GM12878 (cell line): ENCODE data around the gene DNHD1. TPM values are rescaled to one million over a fixed set of nuclear protein-coding genes. Genes with fewer than 3 reads are reported as not detected.

Experiments used
- ATAC-seq: fragments of 200-7000 bp; cut with Tn5 transposase; 3 replicates; pipeline ENCODE4 v1.9.1; 2020; ENCODE audit warnings: mild to moderate bottlenecking, moderate library complexity
- BruUV-seq: library from RNA; stranded (reverse); fragments of 400-500 nt; replicated peaks from 2 replicates; lab custom pipeline; 2021; lab: Mats Ljungman, UMichigan
- CTCF ChIA-PET: fragments of 300-600 bp; sonication (Branson Sonifier 250); formaldehyde crosslinking; extraction: SDS; loops from one replicate; lab custom pipeline; 2021; ENCODE audit warnings: inconsistent platforms; lab: Yijun Ruan, JAX
- POLR2A ChIA-PET: fragments of 350-600 bp; formaldehyde crosslinking; extraction: SDS; loops from one replicate; lab custom pipeline; 2021; ENCODE audit warnings: inconsistent platforms; lab: Charles Lee
- RAD21 ChIA-PET: fragments of 300-600 bp; sonication (Branson Sonifier 250); formaldehyde crosslinking; loops from one replicate; lab custom pipeline; 2023; ENCODE audit warnings: antibody characterized with exemption; ENCODE audit not compliant: unreplicated experiment; lab: Charles Lee
- SMC1A ChIA-PET: fragments of 300-600 bp; sonication (Branson Sonifier 250); formaldehyde crosslinking; loops from one replicate; lab custom pipeline; 2023; ENCODE audit not compliant: unreplicated experiment, uncharacterized antibody; lab: Charles Lee
- DNase-seq: peaks from one replicate; pipeline ENCODE4 v3.0.0-alpha.2; 2011; ENCODE audit warnings: low read depth, low spot score
- FAIRE-seq: peaks from 3 replicates; lab custom pipeline; 2011; peaks lifted over from hg19 to GRCh38; lab: Jason Lieb, UNC
- H2AFZ ChIP-seq: 2 replicates; pipeline ENCODE4 v1.6.0; 2011; ENCODE audit warnings: low read depth, low read length, control low read depth; ENCODE audit not compliant: control insufficient read depth
- H3K27ac ChIP-seq: 2 replicates; pipeline ENCODE4 v1.5.1; 2011; ENCODE audit warnings: control low read depth; ENCODE audit not compliant: control insufficient read depth, insufficient read depth
- H3K27me3 ChIP-seq, 2 experiments: replicated peaks in 1 of 2; 2 replicates each; pipeline versions ENCODE4 v1.6.0 to v1.6.1; 2011; ENCODE audit warnings: low read length in 1 of 2; ENCODE audit not compliant: control insufficient read depth in 2 of 2, insufficient read depth in 2 of 2
- H3K36me3 ChIP-seq, 2 experiments: 2 replicates each; pipeline ENCODE4 v1.5.1; 2011; ENCODE audit warnings: low read length in 1 of 2; ENCODE audit not compliant: control insufficient read depth in 2 of 2, insufficient read depth in 2 of 2
- H3K4me1 ChIP-seq: 2 replicates; pipeline ENCODE4 v1.6.1; 2011; ENCODE audit warnings: mild to moderate bottlenecking, low read length, moderate library complexity, mixed read lengths; ENCODE audit not compliant: control insufficient read depth, insufficient read depth
- H3K4me2 ChIP-seq: 2 replicates; pipeline ENCODE4 v1.6.0; 2011; ENCODE audit warnings: control low read depth; ENCODE audit not compliant: control insufficient read depth, insufficient read depth
- H3K4me3 ChIP-seq: fragments of 200-600 bp; sonication (generic); 2 replicates; pipeline ENCODE4 v1.5.1; 2016
- H3K79me2 ChIP-seq: 2 replicates; pipeline ENCODE4 v1.6.0; 2011; ENCODE audit warnings: low read length; ENCODE audit not compliant: control insufficient read depth, insufficient read depth
- H3K9ac ChIP-seq: 2 replicates; pipeline ENCODE4 v1.8.0; 2011; ENCODE audit warnings: low read length, control low read depth, mixed read lengths; ENCODE audit not compliant: control insufficient read depth, insufficient read depth
- H3K9me3 ChIP-seq: replicated peaks from 3 replicates; pipeline ENCODE4 v1.5.1; 2011; ENCODE audit warnings: mild to moderate bottlenecking, low read length; ENCODE audit not compliant: control insufficient read depth, insufficient read depth
- H4K20me1 ChIP-seq: 2 replicates; pipeline ENCODE4 v1.6.0; 2011; ENCODE audit not compliant: control insufficient read depth, insufficient read depth
- CBFB ChIP-seq: IDR thresholded peaks from 2 replicates; pipeline ENCODE4 v1.6.1; 2016; ENCODE audit warnings: antibody characterized with exemption, low read depth
- CHD1 ChIP-seq: IDR thresholded peaks from 2 replicates; pipeline ENCODE4 v1.6.1; 2012; ENCODE audit warnings: low read depth, low read length, improper control_type of control experiment
- DPF2 ChIP-seq: fragments of 450-650 bp; IDR thresholded peaks from 2 replicates; pipeline ENCODE4 v1.6.1; 2017; ENCODE audit warnings: mild to moderate bottlenecking
- E4F1 ChIP-seq: fragments of 450-650 bp; IDR thresholded peaks from 2 replicates; pipeline ENCODE4 v1.6.1; 2018; ENCODE audit warnings: borderline replicate concordance, mild to moderate bottlenecking; ENCODE audit not compliant: partially characterized antibody
- IKZF2 ChIP-seq, 2 experiments: fragments of 450-650 bp; IDR thresholded peaks; 2 replicates each; pipeline ENCODE4 v1.6.1; 2017; ENCODE audit warnings: mild to moderate bottlenecking in 2 of 2, moderate library complexity in 2 of 2
- MTA3 ChIP-seq: IDR thresholded peaks from 2 replicates; pipeline ENCODE4 v1.6.1; 2012; ENCODE audit warnings: low read length, inconsistent platforms, borderline replicate concordance
- NFYA ChIP-seq: IDR thresholded peaks from 2 replicates; pipeline ENCODE4 v1.6.1; 2011; ENCODE audit warnings: low read depth, mild to moderate bottlenecking, low read length, improper control_type of control experiment, borderline replicate concordance
- POLR2AphosphoS2 ChIP-seq: IDR thresholded peaks from 2 replicates; pipeline ENCODE4 v1.6.1; 2011; ENCODE audit warnings: low read depth, mild to moderate bottlenecking, low read length, improper control_type of control experiment, moderate library complexity
- RBBP5 ChIP-seq: fragments of 200-600 bp; sonication (generic); conservative IDR thresholded peaks from 2 replicates; pipeline ENCODE4 v1.6.1; 2016
- RELB ChIP-seq: fragments of 450-650 bp; IDR thresholded peaks from 2 replicates; pipeline ENCODE4 v1.6.1; 2017; ENCODE audit warnings: low read depth, mild to moderate bottlenecking, moderate library complexity
- RFX5 ChIP-seq: IDR thresholded peaks from 2 replicates; pipeline ENCODE4 v1.6.1; 2011; ENCODE audit warnings: low read depth, low read length, improper control_type of control experiment
- SIX5 ChIP-seq: IDR thresholded peaks from 2 replicates; pipeline ENCODE4 v1.6.1; 2011; ENCODE audit warnings: mild to moderate bottlenecking, low read depth, low read length, moderate library complexity; ENCODE audit not compliant: severe bottlenecking
- ZBED1 ChIP-seq: IDR thresholded peaks from 2 replicates; pipeline ENCODE4 v1.6.1; 2016; ENCODE audit warnings: borderline replicate concordance
- WGBS: methylation state at CpG from one replicate; pipeline ENCODE4 v1.1.6; 2016; ENCODE audit warnings: low lambda C conversion rate; ENCODE audit not compliant: insufficient replicate concordance, insufficient coverage; ENCODE audit errors: missing lambda C conversion rate; 5-methylcytosine and 5-hydroxymethylcytosine counted together
- in situ Hi-C: fragments of 300-500 bp; cut with MboI; formaldehyde crosslinking; loops from 9 replicates; pipeline ENCODE4 v1.14.3; 2018; ENCODE audit warnings: mixed read lengths
- intact Hi-C: fragments of 100-400 bp; cut with micrococcal nuclease; formaldehyde crosslinking; loops from one replicate; pipeline ENCODE4 v1.14.2; 2022; ENCODE audit not compliant: unreplicated experiment
- polyA plus RNA-seq, 11 experiments: library from polyadenylated mRNA; depleted of rRNA in 4 of 11; unstranded in 6 of 11; stranded (reverse) in 5 of 11; fragments of >200 nt; fragmentation: Nextera tagmentation in 4 of 11; fragmentation: Illumina TruSeq in 1 of 11; extraction: Ambion mirVana in 4 of 11; extraction: Trizol in 1 of 11; gene quantifications; 1 replicate in 1 of 11; 2 replicates in 10 of 11; pipeline versions ENCODE4 v1.2.1 to v1.2.3, GENCODE V29; 2011 to 2016; ENCODE audit warnings: inconsistent platforms in 2 of 11, missing spikeins in 2 of 11, low read depth in 1 of 11
- total RNA-seq, 4 experiments: library from RNA; depleted of rRNA in 3 of 4; stranded (reverse); fragments of >200 nt in 3 of 4; fragmentation: Illumina TruSeq in 1 of 4; extraction: Trizol in 1 of 4; gene quantifications; 2 replicates each; pipeline versions ENCODE4 v1.2.1 to v1.2.3, GENCODE V29; 2013 to 2021

DNHD1 gene
- total and polyA plus RNA-seq, 10 of the 15 experiments (the other 5 are each of a cell fraction or from before 2014, with no cell fraction given), result 0.99 to 16.9 (median 8.6) TPM

- WGBS, result 90% methylated on average over 5 of the region's 5 CpGs
- Histone ChIP-seq H4K20me1 (no peaks in the 10 kb centered on the region), H3K4me1 (peaks cover 14% of the 10 kb centered on the region), H3K9me3 (no peaks in the 10 kb centered on the region), H3K79me2 (peaks cover 15% of the 10 kb centered on the region), H3K36me3 (peaks cover 1 to 13% of the 10 kb centered on the region in 2 experiments; a peak in 3 of 4 replicates), H2AFZ (no peak overlapping the region), H3K27ac (no peak overlapping the region), H3K4me2 (no peak overlapping the region), H3K9ac (no peak overlapping the region), H3K4me3 (no peak overlapping the region), H3K27me3 (no peaks in the 10 kb centered on the region)
- SMC1A ChIA-PET, result interaction anchor here (0.6 to 2.4 kb wide), 4 partner anchors 8 to 97 kb away, joined by 3 to 8 read pairs (median 4); no protein-coding TSS in a partner anchor
- no peak for FAIRE-seq
- BruUV-seq, result no TSS peak
- DNase-seq, result no peak
- in situ Hi-C loops, result no loop called here
- CTCF ChIA-PET, result interaction anchor here (0.8 to 2.2 kb wide), 6 partner anchors 9 to 271 kb away, joined by 3 to 8 read pairs (median 3); no protein-coding TSS in a partner anchor
- POLR2A ChIA-PET, result no interaction called here
- TF ChIP-seq ZBED1 (no peak), IKZF2 (IDR thresholded peaks at IDR 0.05) (no peak)
- ATAC-seq, result no peak
- RAD21 ChIA-PET, result no interaction called here
- intact Hi-C loops, result no loop called here
These were observed 21.1 kb upstream of the DNHD1 start for GRCh38 chr11:6475936-6476335.

- ChIA-PET SMC1A (interaction anchor here (0.6 to 1.8 kb wide), 3 partner anchors 8 to 29 kb away, joined by 3 to 4 read pairs (median 4); no protein-coding TSS in a partner anchor), CTCF (interaction anchor here (0.8 to 2.2 kb wide), 3 partner anchors 9 to 97 kb away, joined by 3 to 8 read pairs (median 3); no protein-coding TSS in a partner anchor), POLR2A (no interaction called here), RAD21 (no interaction called here)
- 99% methylated on average over 4 of the region's 4 CpGs for WGBS
- Histone ChIP-seq H3K4me3 (no peak overlapping the region), H3K4me2 (no peak overlapping the region), H3K27ac (no peak overlapping the region), H3K36me3 (peaks cover 1 to 13% of the 10 kb centered on the region in 2 experiments; a peak in 3 of 4 replicates), H3K4me1 (peaks cover 14% of the 10 kb centered on the region), H3K27me3 (no peaks in the 10 kb centered on the region), H4K20me1 (no peaks in the 10 kb centered on the region), H3K9me3 (no peaks in the 10 kb centered on the region), H2AFZ (no peak overlapping the region), H3K9ac (no peak overlapping the region), H3K79me2 (peaks cover 19% of the 10 kb centered on the region)
- ATAC-seq (no peak), FAIRE-seq (no peak), DNase-seq (no peak)
- intact Hi-C loops, result no loop called here
- BruUV-seq, result no TSS peak
- in situ Hi-C loops, result no loop called here
- TF ChIP-seq MTA3 (no peak), SIX5 (no peak), CHD1 (no peak), RBBP5 (no peak), RELB (no peak), NFYA (no peak), CBFB (no peak), POLR2AphosphoS2 (no peak; the same call in 1 of the 2 replicates), RFX5 (no peak), E4F1 (no peak), DPF2 (no peak)
These were observed 20.5 kb upstream of the DNHD1 start for GRCh38 chr11:6476571-6476970.
